Heart right ventricle (tissue), 16 donors: Measurements from ENCODE around the gene CDK11B. TPM values are rescaled to one million over a fixed set of nuclear protein-coding genes. Genes with fewer than 3 reads are reported as not detected.

Experiments
- ATAC-seq, 8 donors: fragments of 200-7000 bp; cut with Tn5 transposase; one replicate each; pipeline ENCODE4 v1.9.1; 2020; ENCODE audit warnings: mild to moderate bottlenecking in 8 of 8, moderate library complexity in 8 of 8, moderate number of reproducible peaks in 1 of 8
- DNase-seq, 2 donors: peaks; one replicate each; pipeline ENCODE4 v3.0.0-alpha.2; 2020
- H3K27ac ChIP-seq, 10 donors: fragments of 200-600 bp; sonication (generic) in 2 of 10; one replicate each; pipeline versions ENCODE4 v1.5.0 to v1.8.0; 2020 to 2022; ENCODE audit warnings: mild to moderate bottlenecking in 3 of 10
- H3K27me3 ChIP-seq, 7 donors: fragments of 200-600 bp; one replicate each; pipeline ENCODE4 v1.8.0; 2021 to 2022; ENCODE audit warnings: mild to moderate bottlenecking in 2 of 7
- H3K36me3 ChIP-seq, 9 donors: fragments of 200-600 bp; sonication (generic) in 1 of 9; one replicate each; pipeline versions ENCODE4 v1.5.0 to v1.8.0; 2020 to 2022; ENCODE audit warnings: mild to moderate bottlenecking in 2 of 9
- H3K4me1 ChIP-seq, 9 donors: fragments of 200-600 bp; sonication (generic) in 1 of 9; one replicate each; pipeline versions ENCODE4 v1.5.0 to v1.8.0; 2020 to 2022; ENCODE audit warnings: mild to moderate bottlenecking in 4 of 9
- H3K4me3 ChIP-seq, 10 donors: fragments of 200-600 bp; sonication (generic) in 2 of 10; one replicate each; pipeline versions ENCODE4 v1.5.0 to v1.8.0; 2020 to 2022; ENCODE audit warnings: mild to moderate bottlenecking in 7 of 10, moderate library complexity in 2 of 10
- H3K9me3 ChIP-seq, 11 donors: fragments of 200-600 bp in 10 of 11; sonication (generic) in 2 of 11; one replicate each; pipeline versions ENCODE4 v1.5.0 to v1.8.0; 2013 to 2022; ENCODE audit warnings: mild to moderate bottlenecking in 2 of 11, control low read depth in 1 of 11, moderate library complexity in 1 of 11
- CTCF ChIP-seq, 9 donors: fragments of 200-600 bp; sonication (generic) in 2 of 9; IDR thresholded peaks; one replicate each; pipeline versions ENCODE4 v1.5.0 to v1.8.0; 2021 to 2022; ENCODE audit warnings: antibody characterized with exemption in 9 of 9, mild to moderate bottlenecking in 5 of 9, moderate library complexity in 1 of 9
- WGBS, 2 donors: extraction: QIAGEN DNeasy Blood & Tissue Kit; methylation state at CpG; one replicate each; pipeline ENCODE4 v1.1.7; 2013; ENCODE audit warnings: inconsistent platforms in 1 of 2; 5-methylcytosine and 5-hydroxymethylcytosine counted together
- intact Hi-C, 10 donors: fragments of 100-400 bp; cut with DNase I; formaldehyde crosslinking; loops; one replicate each; pipeline versions ENCODE4 v1.11.1 to v1.14.2; 2022
- polyA plus RNA-seq, 2 donors: library from polyadenylated mRNA; stranded (reverse); fragments of 200-250 nt; gene quantifications; one replicate each; pipeline ENCODE4 v1.2.3, GENCODE V29; 2013
- total RNA-seq, 10 donors: library from RNA; stranded (reverse); fragmentation: NEBNext Ultra II Directional in 3 of 10; extraction: Animal tissue kit (Norgen Biotek cat#: 25700) in 3 of 10; gene quantifications; one replicate each; pipeline versions ENCODE4 v1.2.1 to v1.2.4, GENCODE V29; 2021 to 2023
- donor health status: Arrhythmogenic right ventricular cardiomyopathy.
- donor health status: ischemic (EF 13 %, LVEDD 7.1; RV severe dilation, severe dysfunction).
- donor health status: healthy with polysubstance abuse.
- donor health status: DM: no; HTN: yes; CAD: no.
- donor health status: DM: no; HTN: no; CAD: no.
- donor health status: ischemic (EF 25% LVEDD 6.9; RV normal size, moderate dysfunction).
- donor health status: ischemic (EF 25% LVEDD 5.7; RV mildly dilated, moderate dysfunction).
- donor health status: healthy.
- donor health status: DM: yes; HTN: yes; CAD: no.
- donor health status: Ischemic cardiomyopathy.
- donor health status: ischemic (EF 35%, LVEDD 5.7; RV mildly dilated, moderate dysfunction).
- donor health status: nonischemic (EF 11% LVEDD 7.7; RV severe dilation, severe dysfunction).
- donor health status: DM: yes; HTN: yes; CAD: no.
- donor health status: PGD.
- donor health status: ischemic (EF 29% LVEDD 5.4; RV normal size, mild dysfunction).
- donor health status: nonischemic (EF 23%, LVEDD 6.1; RV moderate dilation, normal function).

The CDK11B gene
- total and polyA plus RNA-seq, 12 donors, result 20.9 to 34.1 (median 24.2) TPM

GRCh38 chr1:1610796-1611195, 48.0 kb downstream of the CDK11B start:
- DNase-seq (no peak), ATAC-seq (no peak)
- TF ChIP-seq CTCF (IDR thresholded peaks at IDR 0.05), result no peak
- 65 to 78% methylated on average over 9 of the region's 9 CpGs for WGBS, 2 donors
- H3K4me3 ChIP-seq, result no peak overlapping the region
- H3K9me3 ChIP-seq, result no peaks in the 10 kb centered on the region
- H3K36me3 ChIP-seq, result no peaks in the 10 kb centered on the region
- intact Hi-C loops, result loop anchor here in 4 of 10 donors (5.0 kb wide), 1 partner anchor 33 kb away; no protein-coding TSS in a partner anchor
- peak overlapping the region in 5 of 10 donors; percentile 19 to 39 (median 26) for H3K27ac ChIP-seq
- H3K4me1 ChIP-seq, result peaks cover 0 to 35% (median 16%) of the 10 kb centered on the region in 9 donors
- no peaks in the 10 kb centered on the region for H3K27me3 ChIP-seq

GRCh38 chr1:1609822-1610485, 48.9 kb downstream of the CDK11B start:
- no peak for TF ChIP-seq CTCF (IDR thresholded peaks at IDR 0.05)
- Histone ChIP-seq H3K9me3 (no peaks in the 10 kb centered on the region), H3K36me3 (no peaks in the 10 kb centered on the region), H3K27me3 (peaks cover 0 to 2% (median 0%) of the 10 kb centered on the region in 7 donors), H3K4me1 (peaks cover 0 to 35% (median 16%) of the 10 kb centered on the region in 9 donors), H3K27ac (no peak overlapping the region), H3K4me3 (no peak overlapping the region)
- no peak for DNase-seq
- WGBS, 2 donors, result 64 to 71% methylated on average over 12 of the region's 12 CpGs
- intact Hi-C loops, result loop anchor here in 4 of 10 donors (5.0 kb wide), 1 partner anchor 33 kb away; no protein-coding TSS in a partner anchor
- ATAC-seq, result no peak

GRCh38 chr1:1606232-1606631, 52.6 kb downstream of the CDK11B start:
- H3K4me1 ChIP-seq, result peaks cover 0 to 10% (median 0%) of the 10 kb centered on the region in 9 donors
- DNase-seq (peak in 1 of 2 donors; percentile 11), ATAC-seq (no peak)
- peak overlapping the region in 1 of 10 donors; percentile 90 for H3K27ac ChIP-seq
- no peak for TF ChIP-seq CTCF (IDR thresholded peaks at IDR 0.05)
- H3K9me3 ChIP-seq, result no peaks in the 10 kb centered on the region
- 79 to 96% methylated on average over 12 to 13 of the region's 13 CpGs for WGBS, 2 donors
- intact Hi-C loops, result no loop called here
- H3K27me3 ChIP-seq, result peaks cover 0 to 22% (median 16%) of the 10 kb centered on the region in 7 donors
- H3K36me3 ChIP-seq, result no peaks in the 10 kb centered on the region
- no peak overlapping the region for H3K4me3 ChIP-seq

GRCh38 chr1:1605724-1606123, 53.1 kb downstream of the CDK11B start:
- WGBS, 2 donors, result 89 to 93% methylated on average over 17 of the region's 17 CpGs
- ATAC-seq (no peak), DNase-seq (no peak)
- H3K4me1 ChIP-seq, result peaks cover 0 to 11% (median under 1%) of the 10 kb centered on the region in 9 donors
- H3K36me3 ChIP-seq, result no peaks in the 10 kb centered on the region
- TF ChIP-seq CTCF (IDR thresholded peaks at IDR 0.05), result no peak
- peaks cover 0 to 27% (median 21%) of the 10 kb centered on the region in 7 donors for H3K27me3 ChIP-seq
- no peak overlapping the region for H3K27ac ChIP-seq
- intact Hi-C loops, result no loop called here
- no peak overlapping the region for H3K4me3 ChIP-seq
- no peaks in the 10 kb centered on the region for H3K9me3 ChIP-seq
